Smooth muscle cell (in vitro differentiated cells): ENCODE data around the gene TNPO3. TPM values are rescaled to one million over a fixed set of nuclear protein-coding genes. Genes with fewer than 3 reads are reported as not detected.

Experiments
- DNase-seq: peaks from one replicate; lab custom pipeline; 2025; ENCODE audit not compliant: unreplicated experiment; lab: John Stamatoyannopoulos, UW
- H2AFZ ChIP-seq: fragments of 200-600 bp; sonication (generic); 2 replicates; pipeline ENCODE4 v1.6.0; 2016; ENCODE audit warnings: antibody characterized with exemption, low read depth, mild to moderate bottlenecking
- H3F3A ChIP-seq: fragments of 200-600 bp; sonication (generic); 2 replicates; pipeline ENCODE4 v1.6.0; 2017; ENCODE audit warnings: antibody characterized with exemption, low read depth
- H3K27ac ChIP-seq: fragments of 200-600 bp; sonication (generic); 2 replicates; pipeline ENCODE4 v1.5.1; 2016; ENCODE audit warnings: low read depth, mild to moderate bottlenecking
- H3K27me3 ChIP-seq: fragments of 200-600 bp; sonication (generic); 2 replicates; pipeline ENCODE4 v1.6.1; 2016; ENCODE audit warnings: low read depth, mild to moderate bottlenecking
- H3K36me3 ChIP-seq: fragments of 200-600 bp; sonication (generic); 2 replicates; pipeline ENCODE4 v1.5.1; 2016; ENCODE audit warnings: low read depth
- H3K4me1 ChIP-seq: fragments of 200-600 bp; sonication (generic); 2 replicates; pipeline ENCODE4 v1.5.1; 2016; ENCODE audit warnings: low read depth
- H3K4me2 ChIP-seq: fragments of 200-600 bp; sonication (generic); 2 replicates; pipeline ENCODE4 v1.6.0; 2016; ENCODE audit warnings: mild to moderate bottlenecking
- H3K4me3 ChIP-seq: fragments of 200-600 bp; sonication (generic); 2 replicates; pipeline ENCODE4 v1.5.1; 2016; ENCODE audit warnings: mild to moderate bottlenecking
- H3K79me2 ChIP-seq: fragments of 200-600 bp; sonication (generic); 2 replicates; pipeline ENCODE4 v1.6.0; 2016; ENCODE audit warnings: low read depth, mild to moderate bottlenecking
- H3K9ac ChIP-seq: fragments of 200-600 bp; sonication (generic); 2 replicates; pipeline ENCODE4 v1.6.0; 2016; ENCODE audit warnings: low read depth
- H3K9me3 ChIP-seq: fragments of 200-600 bp; sonication (generic); replicated peaks from 2 replicates; pipeline ENCODE4 v1.5.1; 2016; ENCODE audit warnings: low read depth
- H4K20me1 ChIP-seq: fragments of 200-600 bp; sonication (generic); 2 replicates; pipeline ENCODE4 v1.6.0; 2016; ENCODE audit warnings: low read depth
- CTCF ChIP-seq: fragments of 200-600 bp; sonication (generic); IDR thresholded peaks from 2 replicates; pipeline ENCODE4 v1.5.1; 2017; ENCODE audit warnings: borderline replicate concordance, mild to moderate bottlenecking, antibody characterized with exemption; ENCODE audit not compliant: insufficient read depth, poor library complexity, severe bottlenecking
- WGBS: methylation state at CpG from one replicate; pipeline ENCODE4 v1.1.7; 2016; ENCODE audit warnings: low lambda C conversion rate; 5-methylcytosine and 5-hydroxymethylcytosine counted together
- polyA plus RNA-seq: library from polyadenylated mRNA; unstranded; fragments of >200 nt; fragmentation: Nextera tagmentation; extraction: Ambion mirVana; gene quantifications from 2 replicates; pipeline ENCODE4 v1.2.1, GENCODE V29; 2016
- total RNA-seq: library from RNA; depleted of rRNA; stranded (reverse); fragments of >200 nt; gene quantifications from 2 replicates; pipeline ENCODE4 v1.2.3, GENCODE V29; 2014

Gene TNPO3
- total and polyA plus RNA-seq, 2 experiments from 2014 or later: 28.4 to 41.3 TPM

DNA sequence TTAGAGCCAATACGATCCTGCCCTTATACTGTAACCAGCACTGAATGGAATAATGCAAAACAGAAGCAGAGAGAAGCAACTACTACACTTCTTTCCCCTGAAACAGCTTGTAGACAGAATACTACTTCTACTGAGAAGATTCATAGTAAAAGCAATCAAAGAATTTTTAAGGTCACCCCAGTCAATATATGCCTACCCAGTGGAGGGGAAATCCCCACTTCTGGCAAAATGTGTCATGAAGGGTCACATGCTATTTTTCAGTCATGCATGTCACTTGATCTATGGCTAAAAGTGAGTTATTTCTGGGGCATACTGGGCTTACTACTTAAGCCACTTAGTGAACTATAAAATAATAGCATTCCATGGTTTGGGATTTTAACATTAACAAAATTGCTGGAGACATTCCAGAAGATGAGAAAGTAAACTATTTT lies 91.6 kb downstream of the TNPO3 start:
- no peak for DNase-seq
- H3K36me3 ChIP-seq: peaks cover 24% of the 10 kb centered on the region
- H3K27me3 ChIP-seq: no peaks in the 10 kb centered on the region
- no peak for TF ChIP-seq CTCF
- H3K4me2 ChIP-seq: peak overlapping the region; percentile 47
- no peak overlapping the region for H3K4me3 ChIP-seq
- H2AFZ ChIP-seq: no peak overlapping the region
- H3K79me2 ChIP-seq: no peaks in the 10 kb centered on the region
- no peaks in the 10 kb centered on the region for H3K4me1 ChIP-seq
- no peaks in the 10 kb centered on the region for H3F3A ChIP-seq
- H4K20me1 ChIP-seq: peaks cover 12% of the 10 kb centered on the region
- peak overlapping the region; percentile 88 for H3K27ac ChIP-seq
- no peaks in the 10 kb centered on the region for H3K9me3 ChIP-seq
- peak overlapping the region; percentile 64 for H3K9ac ChIP-seq
- WGBS: 86% methylated on average over 1 of the region's 1 CpG

DNA sequence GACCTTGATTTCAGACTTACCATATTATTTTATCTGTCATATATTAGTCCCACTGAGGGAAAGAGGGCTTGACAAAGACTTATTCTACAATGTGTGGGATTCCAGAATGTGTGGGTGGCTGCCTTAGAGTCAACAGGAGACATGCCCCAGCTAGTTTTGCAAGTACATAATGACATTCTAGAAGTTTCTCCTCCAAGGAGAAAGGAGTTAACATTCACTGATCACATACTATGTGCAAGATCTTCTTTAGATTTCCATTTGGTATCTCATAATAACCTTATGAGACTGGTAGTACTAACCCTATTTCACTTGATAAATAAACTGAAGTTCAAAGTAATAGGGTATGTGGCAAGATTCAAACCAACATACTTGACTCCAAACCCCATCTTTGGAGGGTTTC lies 92.0 kb downstream of the TNPO3 start:
- Histone ChIP-seq H4K20me1 (peaks cover 12% of the 10 kb centered on the region), H3K27me3 (no peaks in the 10 kb centered on the region), H3K4me3 (no peak overlapping the region), H3K9ac (peak overlapping the region; percentile 64), H3K4me2 (peak overlapping the region; percentile 47), H3K9me3 (no peaks in the 10 kb centered on the region), H3K79me2 (no peaks in the 10 kb centered on the region), H3F3A (no peaks in the 10 kb centered on the region), H3K36me3 (peaks cover 24% of the 10 kb centered on the region), H3K27ac (peak overlapping the region; percentile 88), H3K4me1 (no peaks in the 10 kb centered on the region), H2AFZ (no peak overlapping the region)
- DNase-seq: no peak
- TF ChIP-seq CTCF: no peak

- no peaks in the 10 kb centered on the region for H3K4me1 ChIP-seq
- WGBS: 88% methylated on average over 8 of the region's 8 CpGs
- H3K9me3 ChIP-seq: no peaks in the 10 kb centered on the region
- H3K79me2 ChIP-seq: no peaks in the 10 kb centered on the region
- DNase-seq: no peak
- no peak overlapping the region for H2AFZ ChIP-seq
- peak overlapping the region; percentile 80 for H3K27ac ChIP-seq
- H3K4me3 ChIP-seq: no peak overlapping the region
- H3K27me3 ChIP-seq: no peaks in the 10 kb centered on the region
- H3F3A ChIP-seq: no peaks in the 10 kb centered on the region
- peaks cover 26% of the 10 kb centered on the region for H3K36me3 ChIP-seq
- peak overlapping the region; percentile 36 for H3K9ac ChIP-seq
- TF ChIP-seq CTCF: no peak
- H4K20me1 ChIP-seq: peaks cover 12% of the 10 kb centered on the region
- H3K4me2 ChIP-seq: no peak overlapping the region
These were observed 93.8 kb downstream of the TNPO3 start for GRCh38 chr7:128961030-128961659.

- no peak for DNase-seq
- no peak overlapping the region for H2AFZ ChIP-seq
These were observed 95.6 kb downstream of the TNPO3 start for GRCh38 chr7:128959296-128959695.

More at GRCh38 chr7:128959296-128959695, 95.6 kb downstream of the TNPO3 start:
- H3K4me3 ChIP-seq: no peak overlapping the region
- H3F3A ChIP-seq: no peaks in the 10 kb centered on the region
- H4K20me1 ChIP-seq: peaks cover 18% of the 10 kb centered on the region
- no peaks in the 10 kb centered on the region for H3K27me3 ChIP-seq
- no peaks in the 10 kb centered on the region for H3K79me2 ChIP-seq
- H3K9me3 ChIP-seq: no peaks in the 10 kb centered on the region
- no peak overlapping the region for H3K4me2 ChIP-seq
- no peak overlapping the region for H3K27ac ChIP-seq
- H3K4me1 ChIP-seq: no peaks in the 10 kb centered on the region
- 94% methylated on average over 4 of the region's 4 CpGs for WGBS
- TF ChIP-seq CTCF: no peak
- no peak overlapping the region for H3K9ac ChIP-seq
- peaks cover 10% of the 10 kb centered on the region for H3K36me3 ChIP-seq
